Caco-2 (cell line): Measurements from ENCODE around the gene STK32C. TPM values are rescaled to one million over a fixed set of nuclear protein-coding genes. Genes with fewer than 3 reads are reported as not detected.

Experiments
- BruUV-seq: library from RNA; stranded (reverse); fragments of 400-500 nt; replicated peaks from 2 replicates; lab custom pipeline; 2021; lab: Mats Ljungman, UMichigan
- CTCF ChIA-PET: fragments of 300-600 bp; sonication (Branson Sonifier 250); formaldehyde crosslinking; loops from one replicate; lab custom pipeline; 2022; ENCODE audit warnings: antibody characterized with exemption; lab: Charles Lee
- POLR2A ChIA-PET: fragments of 300-600 bp; sonication (Branson Sonifier 250); formaldehyde crosslinking; loops from one replicate; lab custom pipeline; 2022; ENCODE audit warnings: antibody characterized with exemption; lab: Charles Lee
- DNase-seq, 2 experiments: peaks; one replicate each; pipeline versions ENCODE4 v3.0.0 to v3.0.0-alpha.2; 2020 to 2022
- H3K27me3 ChIP-seq: replicated peaks from 2 replicates; pipeline ENCODE4 v1.6.0; 2011; ENCODE audit warnings: low read length; ENCODE audit not compliant: control insufficient read depth, insufficient read depth
- H3K36me3 ChIP-seq: 2 replicates; pipeline ENCODE4 v1.5.1; 2011; ENCODE audit warnings: low read length; ENCODE audit not compliant: control insufficient read depth, insufficient read depth
- H3K4me1 ChIP-seq: fragments of 250-450 bp; sonication (Bioruptor Pico); 2 replicates; pipeline ENCODE4 v1.5.1; 2020; ENCODE audit warnings: mild to moderate bottlenecking
- H3K4me3 ChIP-seq: 2 replicates; pipeline ENCODE4 v1.5.1; 2011; ENCODE audit warnings: low read depth, mild to moderate bottlenecking, control low read depth, low read length
- H3K9me3 ChIP-seq: fragments of 250-450 bp; sonication (Bioruptor Pico); 2 replicates; pipeline ENCODE4 v1.5.1; 2020; ENCODE audit warnings: mild to moderate bottlenecking, moderate library complexity
- H3K27ac Mint-ChIP-seq: one replicate; pipeline ENCODE4 v1.8.0; 2022; ENCODE audit warnings: mixed read lengths; ENCODE audit not compliant: unreplicated experiment
- H3K27me3 Mint-ChIP-seq: one replicate; pipeline ENCODE4 v1.8.0; 2022; ENCODE audit warnings: mixed read lengths; ENCODE audit not compliant: insufficient read depth, unreplicated experiment
- H3K36me3 Mint-ChIP-seq: one replicate; pipeline ENCODE4 v1.8.0; 2022; ENCODE audit warnings: mild to moderate bottlenecking, mixed read lengths; ENCODE audit not compliant: insufficient read depth, unreplicated experiment
- H3K4me1 Mint-ChIP-seq: one replicate; pipeline ENCODE4 v1.8.0; 2022; ENCODE audit warnings: low read depth, mixed read lengths; ENCODE audit not compliant: unreplicated experiment
- H3K4me3 Mint-ChIP-seq: one replicate; pipeline ENCODE4 v1.8.0; 2022; ENCODE audit warnings: mild to moderate bottlenecking, moderate library complexity, mixed read lengths; ENCODE audit not compliant: unreplicated experiment
- H3K9me3 Mint-ChIP-seq: one replicate; pipeline ENCODE4 v1.8.0; 2022; ENCODE audit warnings: mixed read lengths; ENCODE audit not compliant: unreplicated experiment
- CTCF ChIP-seq, 2 experiments: fragments of 200-600 bp in 1 of 2; IDR thresholded peaks; 1 replicate in 1 of 2; 2 replicates in 1 of 2; pipeline versions ENCODE4 v1.5.1 to v1.8.0; 2011 to 2022; ENCODE audit warnings: antibody characterized with exemption in 1 of 2, control low read depth in 1 of 2, inconsistent platforms in 1 of 2, low read depth in 1 of 2, low read length in 1 of 2, mild to moderate bottlenecking in 1 of 2, moderate library complexity in 1 of 2; ENCODE audit not compliant: insufficient read depth in 1 of 2, severe bottlenecking in 1 of 2, unreplicated experiment in 1 of 2
- intact Hi-C: fragments of 100-400 bp; cut with micrococcal nuclease; formaldehyde crosslinking; loops from one replicate; pipeline ENCODE4 v1.10.0; 2022; ENCODE audit not compliant: unreplicated experiment
- total RNA-seq: library from RNA; stranded (reverse); gene quantifications from 2 replicates; pipeline ENCODE4 v1.2.3, GENCODE V29; 2022

The STK32C gene
- total RNA-seq, 1 experiment from 2014 or later, result 13.3 TPM

DNA sequence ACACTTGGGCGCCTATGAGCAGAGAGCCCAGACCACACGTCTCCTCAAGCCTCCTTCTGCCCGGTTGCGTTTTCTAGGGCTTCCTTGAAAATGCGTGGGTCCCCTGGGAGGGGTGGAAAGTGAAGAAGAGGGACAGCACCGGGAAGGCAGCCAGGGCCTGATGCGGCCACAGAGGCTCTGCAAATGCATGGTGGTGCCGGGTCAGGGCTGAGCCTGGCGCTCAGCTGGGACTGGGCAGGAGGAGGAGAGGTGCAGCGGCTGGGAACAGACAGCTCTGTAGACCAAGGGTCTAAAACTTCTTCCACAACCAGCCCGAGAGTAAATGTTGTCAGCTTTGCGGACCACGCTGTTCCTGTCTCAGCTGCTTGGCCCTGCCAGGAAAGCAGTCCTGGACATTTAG, 119.4 kb downstream of the STK32C start:
- no peak overlapping the region for H3K4me3 Mint-ChIP-seq
- H3K4me3 ChIP-seq, result no peak overlapping the region
- no peaks in the 10 kb centered on the region for H3K9me3 Mint-ChIP-seq
- H3K4me1 ChIP-seq, result no peaks in the 10 kb centered on the region
- no peak for TF ChIP-seq CTCF (IDR thresholded peaks at IDR 0.05; ENCODE audit: insufficient read depth in 1 of 2, low read depth in 1 of 2, low read length in 1 of 2, severe bottlenecking in 1 of 2, unreplicated experiment in 1 of 2)
- CTCF ChIA-PET, result no interaction called here
- peaks cover 6% of the 10 kb centered on the region for H3K36me3 Mint-ChIP-seq
- no peaks in the 10 kb centered on the region for H3K4me1 Mint-ChIP-seq
- H3K36me3 ChIP-seq, result no peaks in the 10 kb centered on the region
- H3K27me3 ChIP-seq, result no peaks in the 10 kb centered on the region
- intact Hi-C loops, result no loop called here
- BruUV-seq, result no TSS peak
- POLR2A ChIA-PET, result no interaction called here
- no peak overlapping the region for H3K27ac Mint-ChIP-seq
- no peaks in the 10 kb centered on the region for H3K9me3 ChIP-seq
- H3K27me3 Mint-ChIP-seq, result peaks cover 12% of the 10 kb centered on the region
- DNase-seq, result no peak

DNA sequence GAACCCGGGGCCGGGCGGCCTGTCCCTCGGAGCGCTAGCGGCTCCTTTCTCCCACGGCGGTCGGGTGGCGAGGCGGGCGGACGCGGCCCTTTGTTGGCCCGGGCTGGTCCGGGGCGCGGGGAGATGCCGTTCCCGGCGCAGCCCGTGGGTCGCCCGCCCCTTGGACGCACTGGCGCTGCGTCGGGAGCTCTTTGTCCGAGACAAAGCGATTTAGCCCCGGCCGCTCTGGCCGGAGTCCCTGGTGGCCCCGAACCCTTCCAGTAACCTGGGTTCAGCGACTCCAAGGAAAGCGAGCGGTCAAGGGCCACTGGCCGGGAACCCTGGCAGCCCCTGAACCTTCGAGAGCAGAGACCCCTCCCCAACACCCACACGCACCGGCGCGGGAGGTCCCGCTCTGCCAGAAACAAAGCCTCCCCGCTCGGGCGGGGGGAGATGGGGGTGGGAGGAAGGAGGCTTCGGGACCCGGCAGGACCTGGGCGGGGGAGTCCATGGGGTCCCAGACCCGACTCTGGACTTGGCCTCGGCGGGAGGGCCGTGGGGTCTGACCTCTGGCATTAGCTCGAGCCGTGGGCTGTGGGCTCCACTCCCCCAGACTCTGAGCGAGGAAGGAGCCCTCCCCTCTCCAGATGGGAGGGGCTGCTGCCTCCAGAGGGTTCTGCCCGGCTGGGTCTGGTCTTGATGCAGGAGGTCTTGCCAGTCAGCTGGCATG, 120.2 kb downstream of the STK32C start:
- POLR2A ChIA-PET, result no interaction called here
- Histone ChIP-seq H3K27me3 (no peaks in the 10 kb centered on the region), H3K9me3 (no peaks in the 10 kb centered on the region), H3K4me1 (no peaks in the 10 kb centered on the region), H3K36me3 (no peaks in the 10 kb centered on the region), H3K4me3 (no peak overlapping the region)
- no peak for TF ChIP-seq CTCF (IDR thresholded peaks at IDR 0.05; ENCODE audit: insufficient read depth in 1 of 2, low read depth in 1 of 2, low read length in 1 of 2, severe bottlenecking in 1 of 2, unreplicated experiment in 1 of 2)
- no TSS peak for BruUV-seq
- H3K4me3 Mint-ChIP-seq, result no peak overlapping the region
- CTCF ChIA-PET, result no interaction called here
- H3K27me3 Mint-ChIP-seq, result peaks cover 16% of the 10 kb centered on the region
- intact Hi-C loops, result no loop called here
- no peak overlapping the region for H3K27ac Mint-ChIP-seq
- H3K4me1 Mint-ChIP-seq, result no peaks in the 10 kb centered on the region
- no peaks in the 10 kb centered on the region for H3K9me3 Mint-ChIP-seq
- DNase-seq, result no peak
- H3K36me3 Mint-ChIP-seq, result peaks cover 6% of the 10 kb centered on the region

DNA sequence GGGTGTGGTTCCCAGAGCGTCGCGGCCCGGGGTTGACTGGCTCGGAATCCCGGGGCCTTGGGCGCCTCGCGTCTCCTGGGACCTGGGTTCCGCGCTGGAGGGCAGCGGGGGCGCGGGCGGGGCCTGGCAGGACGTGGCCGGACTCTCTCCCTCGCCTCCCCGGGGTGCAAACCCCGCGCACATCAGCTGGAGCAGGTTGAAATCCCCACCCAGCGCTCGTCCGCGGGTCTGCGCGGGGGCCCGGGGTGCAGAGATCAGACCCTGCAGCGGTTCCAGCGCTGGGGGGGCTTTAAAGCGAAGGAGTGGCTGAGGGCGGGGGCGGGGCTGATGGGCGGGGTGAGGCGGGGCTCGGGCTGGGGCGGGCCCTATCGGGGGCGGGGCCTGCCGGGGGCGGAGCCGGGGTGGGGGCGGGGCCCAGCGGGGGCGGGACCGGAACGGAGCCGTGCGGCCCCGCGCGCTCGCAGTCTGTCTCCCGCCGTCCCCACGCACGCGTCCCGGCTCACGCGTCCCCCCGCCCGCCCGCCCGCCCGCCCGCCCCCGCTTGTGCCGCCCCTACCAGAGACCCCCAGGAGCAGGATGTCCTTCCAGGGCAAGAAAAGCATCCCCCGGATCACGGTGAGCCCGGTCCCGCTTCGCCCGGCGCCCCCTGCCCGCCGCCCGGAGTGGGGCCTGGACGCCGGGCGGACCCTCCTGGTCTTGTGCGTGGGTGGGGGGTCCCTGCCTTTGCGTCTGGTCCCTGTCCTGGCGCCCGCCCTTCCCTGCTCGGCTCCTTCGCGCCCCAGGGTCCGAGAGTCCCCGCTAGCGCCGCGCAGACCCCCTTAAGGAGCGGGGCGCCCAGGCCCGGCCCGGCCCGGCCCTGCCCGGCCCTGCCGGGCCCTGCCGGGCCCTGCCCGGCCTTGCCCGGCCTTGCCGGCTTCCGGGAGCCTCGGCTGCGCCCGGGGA, 121.0 kb downstream of the STK32C start, which contains the start of gene DPYSL4:
DPYSL4 (plus strand) TSS at position 461 of the 942 bp plus-strand sequence; CDS start at position 577, 116 bp downstream.
- Mint-ChIP-seq H3K27me3 (peaks cover 16% of the 10 kb centered on the region), H3K9me3 (no peaks in the 10 kb centered on the region), H3K36me3 (peaks cover 6% of the 10 kb centered on the region), H3K4me3 (no peak within 1 kb of the TSS), H3K4me1 (no peaks in the 10 kb centered on the region), H3K27ac (no peak within 1 kb of the TSS)
- ChIA-PET CTCF (no interaction called here), POLR2A (no interaction called here)
- Histone ChIP-seq H3K27me3 (no peaks in the 10 kb centered on the region; the same call in 1 of the 2 replicates), H3K36me3 (no peaks in the 10 kb centered on the region), H3K4me1 (no peaks in the 10 kb centered on the region), H3K4me3 (no peak within 1 kb of the TSS), H3K9me3 (no peaks in the 10 kb centered on the region)
- no TSS peak for BruUV-seq
- intact Hi-C loops, result no loop called here
- DNase-seq, result no peak
- no peak for TF ChIP-seq CTCF (IDR thresholded peaks at IDR 0.05; ENCODE audit: insufficient read depth in 1 of 2, low read depth in 1 of 2, low read length in 1 of 2, severe bottlenecking in 1 of 2, unreplicated experiment in 1 of 2)
